ENCODE results near the gene SLC30A2.
A peak's percentile ranks its signal among the peaks of the same experiment; 100 is the strongest.

Gene SLC30A2

GRCh38 chr1:26019641-26020315 is 26.1 kb downstream of the SLC30A2 start:
- Histone ChIP-seq H3K4me3 (ENCODE audit: low read depth, low read length) (no peak overlapping the region), H3K36me3 (ENCODE audit: control insufficient read depth in 2 of 2, insufficient read depth in 1 of 2, low read length in 2 of 2) (no peaks in the 10 kb centered on the region), H3K4me1 (ENCODE audit: control insufficient read depth, insufficient read depth, low read length) (no peaks in the 10 kb centered on the region), H3K9me3 (ENCODE audit: control insufficient read depth, insufficient read depth, low read depth, low read length) (no peaks in the 10 kb centered on the region), H3K27ac (ENCODE audit: extremely low read depth, low read depth, low read length) (no peak overlapping the region)
- CTCF ChIA-PET: interaction anchor here (0.8 to 1.3 kb wide), 4 partner anchors 15 to 124 kb away, joined by 3 to 5 read pairs (median 4); no protein-coding TSS in a partner anchor
- no peak for TF ChIP-seq TSHZ1 (tag by site-specific recombination; IDR thresholded peaks at IDR 0.05; ENCODE audit: borderline replicate concordance)
- TF ChIP-seq ZNF623 (tag by site-specific recombination; IDR thresholded peaks at IDR 0.05): no peak
- no peak for TF ChIP-seq ZNF621 (tag by site-specific recombination; IDR thresholded peaks at IDR 0.05)
- TF ChIP-seq ZNF558 (tag by site-specific recombination; IDR thresholded peaks at IDR 0.05): no peak
- no peak for TF ChIP-seq YY1 (tag by site-specific recombination; IDR thresholded peaks at IDR 0.05)
- TF ChIP-seq ZNF747 (tag by site-specific recombination; IDR thresholded peaks at IDR 0.05): no peak
- no peak for TF ChIP-seq ZFP69B (tag by site-specific recombination; IDR thresholded peaks at IDR 0.05)
- no peak for TF ChIP-seq ZBTB48 (tag by site-specific recombination; IDR thresholded peaks at IDR 0.05)
- no peak for TF ChIP-seq ZNF510 (tag by site-specific recombination; IDR thresholded peaks at IDR 0.05; ENCODE audit: insufficient replicate concordance)
- no peak for TF ChIP-seq PRDM2 (tag by site-specific recombination; IDR thresholded peaks at IDR 0.05; ENCODE audit: borderline replicate concordance)
- POLR2A ChIA-PET: no interaction called here

- TF ChIP-seq SCRT2 (tag by site-specific recombination; IDR thresholded peaks at IDR 0.05) (peak; percentile 61; the same call in 1 of the 2 replicates), MYNN (tag by site-specific recombination; IDR thresholded peaks at IDR 0.05; ENCODE audit: borderline replicate concordance) (no peak), PRDM1 (tag by site-specific recombination; IDR thresholded peaks at IDR 0.05) (no peak), ZBTB11 (tag by site-specific recombination; conservative IDR thresholded peaks at IDR 0.05; ENCODE audit: low read depth) (no peak), ZNF645 (tag by site-specific recombination; IDR thresholded peaks at IDR 0.05) (no peak), ZNF654 (tag by site-specific recombination; IDR thresholded peaks at IDR 0.05; ENCODE audit: low read depth) (no peak), RBAK (tag by site-specific recombination; IDR thresholded peaks at IDR 0.05) (no peak), MZF1 (tag by site-specific recombination; IDR thresholded peaks at IDR 0.05; ENCODE audit: borderline replicate concordance) (no peak)
- ChIA-PET POLR2A (no interaction called here), CTCF (interaction anchor here (0.6 to 0.7 kb wide), 2 partner anchors 13 to 499 kb away, joined by 3 read pairs; no protein-coding TSS in a partner anchor)
- Histone ChIP-seq H3K9me3 (ENCODE audit: control insufficient read depth, insufficient read depth, low read depth, low read length) (no peaks in the 10 kb centered on the region), H3K4me3 (ENCODE audit: low read depth, low read length) (no peak overlapping the region), H3K36me3 (ENCODE audit: control insufficient read depth in 2 of 2, insufficient read depth in 1 of 2, low read length in 2 of 2) (no peaks in the 10 kb centered on the region), H3K4me1 (ENCODE audit: control insufficient read depth, insufficient read depth, low read length) (no peaks in the 10 kb centered on the region), H3K27ac (ENCODE audit: extremely low read depth, low read depth, low read length) (no peak overlapping the region)
These were observed 28.3 kb downstream of the SLC30A2 start for GRCh38 chr1:26017606-26018005.
